ENCODE measurements around the gene AGPAT3.

Gene AGPAT3

GRCh38 chr21:43936247-43936967, 71.4 kb downstream of the AGPAT3 start:
- peaks cover 12% of the 10 kb centered on the region for H3K36me3 Mint-ChIP-seq (ENCODE audit: low read depth)
- no peaks in the 10 kb centered on the region for H3K9me3 Mint-ChIP-seq
- peaks cover 14% of the 10 kb centered on the region for H3K4me1 Mint-ChIP-seq (ENCODE audit: low read depth)
- no peak for DNase-seq (ENCODE audit: low spot score)
- H3K27ac Mint-ChIP-seq, result no peak overlapping the region
- no peaks in the 10 kb centered on the region for H3K27me3 Mint-ChIP-seq (ENCODE audit: low read depth)
- no peak overlapping the region for H3K4me3 Mint-ChIP-seq

GRCh38 chr21:43937051-43937832, 72.2 kb downstream of the AGPAT3 start:
- Mint-ChIP-seq H3K4me3 (no peak overlapping the region), H3K27me3 (ENCODE audit: low read depth) (no peaks in the 10 kb centered on the region), H3K36me3 (ENCODE audit: low read depth) (peaks cover 9% of the 10 kb centered on the region), H3K4me1 (ENCODE audit: low read depth) (peaks cover 14% of the 10 kb centered on the region), H3K27ac (peak overlapping the region; percentile 20), H3K9me3 (no peaks in the 10 kb centered on the region)
- DNase-seq (ENCODE audit: low spot score), result no peak

- no peak overlapping the region for H3K4me3 Mint-ChIP-seq
- H3K9me3 Mint-ChIP-seq, result no peaks in the 10 kb centered on the region
- H3K27me3 Mint-ChIP-seq (ENCODE audit: low read depth), result no peaks in the 10 kb centered on the region
- H3K27ac Mint-ChIP-seq, result peak overlapping the region; percentile 20
- peaks cover 14% of the 10 kb centered on the region for H3K4me1 Mint-ChIP-seq (ENCODE audit: low read depth)
- H3K36me3 Mint-ChIP-seq (ENCODE audit: low read depth), result peaks cover 7% of the 10 kb centered on the region
- peak; percentile 17 for DNase-seq (ENCODE audit: low spot score)
Observed at GRCh38 chr21:43937891-43938309, 72.9 kb downstream of the AGPAT3 start.

GRCh38 chr21:43938751-43939442, 73.9 kb downstream of the AGPAT3 start:
- peaks cover 7% of the 10 kb centered on the region for H3K36me3 Mint-ChIP-seq (ENCODE audit: low read depth)

GRCh38 chr21:43939443-43940328, 74.7 kb downstream of the AGPAT3 start:
- H3K4me3 Mint-ChIP-seq, result no peak overlapping the region
- peaks cover 14% of the 10 kb centered on the region for H3K4me1 Mint-ChIP-seq (ENCODE audit: low read depth)
- H3K9me3 Mint-ChIP-seq, result no peaks in the 10 kb centered on the region
- H3K27ac Mint-ChIP-seq, result peak overlapping the region; percentile 79
- H3K27me3 Mint-ChIP-seq (ENCODE audit: low read depth), result no peaks in the 10 kb centered on the region
- no peak for DNase-seq (ENCODE audit: low spot score)
- peaks cover 7% of the 10 kb centered on the region for H3K36me3 Mint-ChIP-seq (ENCODE audit: low read depth)

More at GRCh38 chr21:43938751-43939442, 73.9 kb downstream of the AGPAT3 start:
- Mint-ChIP-seq H3K9me3 (no peaks in the 10 kb centered on the region), H3K4me1 (ENCODE audit: low read depth) (peaks cover 14% of the 10 kb centered on the region), H3K4me3 (peak overlapping the region; percentile 86), H3K27ac (peak overlapping the region; percentile 79), H3K27me3 (ENCODE audit: low read depth) (no peaks in the 10 kb centered on the region)
- DNase-seq (ENCODE audit: low spot score), result peak; percentile 81

- Mint-ChIP-seq H3K4me1 (ENCODE audit: low read depth) (peaks cover 14% of the 10 kb centered on the region), H3K27ac (no peak overlapping the region), H3K27me3 (ENCODE audit: low read depth) (no peaks in the 10 kb centered on the region), H3K4me3 (no peak overlapping the region), H3K9me3 (no peaks in the 10 kb centered on the region), H3K36me3 (ENCODE audit: low read depth) (peaks cover 7% of the 10 kb centered on the region)
- DNase-seq (ENCODE audit: low spot score), result no peak
Observed at GRCh38 chr21:43940329-43941050, 75.5 kb downstream of the AGPAT3 start.

GRCh38 chr21:43942201-43942600, 77.2 kb downstream of the AGPAT3 start:
- no peaks in the 10 kb centered on the region for H3K9me3 Mint-ChIP-seq

GRCh38 chr21:43942621-43943020, 77.6 kb downstream of the AGPAT3 start:
- Mint-ChIP-seq H3K27me3 (ENCODE audit: low read depth) (no peaks in the 10 kb centered on the region), H3K27ac (no peak overlapping the region), H3K9me3 (no peaks in the 10 kb centered on the region), H3K4me3 (no peak overlapping the region), H3K4me1 (ENCODE audit: low read depth) (peaks cover 13% of the 10 kb centered on the region), H3K36me3 (ENCODE audit: low read depth) (peaks cover 25% of the 10 kb centered on the region)
- no peak for DNase-seq (ENCODE audit: low spot score)

More at GRCh38 chr21:43942201-43942600, 77.2 kb downstream of the AGPAT3 start:
- Mint-ChIP-seq H3K4me1 (ENCODE audit: low read depth) (peaks cover 14% of the 10 kb centered on the region), H3K4me3 (no peak overlapping the region), H3K27ac (no peak overlapping the region), H3K36me3 (ENCODE audit: low read depth) (peaks cover 22% of the 10 kb centered on the region), H3K27me3 (ENCODE audit: low read depth) (no peaks in the 10 kb centered on the region)
- DNase-seq (ENCODE audit: low spot score), result no peak

GRCh38 chr21:43943512-43944077, 78.6 kb downstream of the AGPAT3 start:
- H3K4me1 Mint-ChIP-seq (ENCODE audit: low read depth), result peaks cover 7% of the 10 kb centered on the region
- H3K4me3 Mint-ChIP-seq, result no peak overlapping the region
- DNase-seq (ENCODE audit: low spot score), result no peak
- H3K27me3 Mint-ChIP-seq (ENCODE audit: low read depth), result no peaks in the 10 kb centered on the region
- H3K9me3 Mint-ChIP-seq, result peaks cover 7% of the 10 kb centered on the region
- H3K36me3 Mint-ChIP-seq (ENCODE audit: low read depth), result peaks cover 33% of the 10 kb centered on the region
- H3K27ac Mint-ChIP-seq, result no peak overlapping the region

GRCh38 chr21:43944078-43944633, 79.1 kb downstream of the AGPAT3 start:
- no peak overlapping the region for H3K27ac Mint-ChIP-seq
- peaks cover 12% of the 10 kb centered on the region for H3K9me3 Mint-ChIP-seq
- H3K27me3 Mint-ChIP-seq (ENCODE audit: low read depth), result no peaks in the 10 kb centered on the region
- DNase-seq (ENCODE audit: low spot score), result no peak
- H3K36me3 Mint-ChIP-seq (ENCODE audit: low read depth), result peaks cover 38% of the 10 kb centered on the region
- no peak overlapping the region for H3K4me3 Mint-ChIP-seq
- peaks cover 2% of the 10 kb centered on the region for H3K4me1 Mint-ChIP-seq (ENCODE audit: low read depth)

GRCh38 chr21:43944757-43945156, 79.7 kb downstream of the AGPAT3 start:
- no peaks in the 10 kb centered on the region for H3K27me3 Mint-ChIP-seq (ENCODE audit: low read depth)
- peaks cover 18% of the 10 kb centered on the region for H3K9me3 Mint-ChIP-seq
- peaks cover 42% of the 10 kb centered on the region for H3K36me3 Mint-ChIP-seq (ENCODE audit: low read depth)
- peaks cover 5% of the 10 kb centered on the region for H3K4me1 Mint-ChIP-seq (ENCODE audit: low read depth)
- DNase-seq (ENCODE audit: low spot score), result no peak
- H3K27ac Mint-ChIP-seq, result no peak overlapping the region
- H3K4me3 Mint-ChIP-seq, result no peak overlapping the region

GRCh38 chr21:43948740-43949498, 83.9 kb downstream of the AGPAT3 start:
- Mint-ChIP-seq H3K27me3 (ENCODE audit: low read depth) (no peaks in the 10 kb centered on the region), H3K9me3 (peaks cover 21% of the 10 kb centered on the region), H3K4me1 (ENCODE audit: low read depth) (peaks cover 8% of the 10 kb centered on the region), H3K4me3 (no peak overlapping the region), H3K36me3 (ENCODE audit: low read depth) (peaks cover 53% of the 10 kb centered on the region), H3K27ac (peak overlapping the region; percentile 74)
- no peak for DNase-seq (ENCODE audit: low spot score)

All from T-helper 2 cell treated with Interferon-gamma antibody and Interleukin-4, amounts not matched to agents 5 μg/mL and 100 μg/mL, for 36 hours (primary cell).